HG03354 (cell line): ENCODE measurements around the gene ATAD5.
"Not testable (repeated sequence)": the region's sequence is repeated elsewhere in the genome, so short reads cannot be mapped to it uniquely, and the experiment has no call there.

ENCODE experiments used
- ATAC-seq: cut with Tn5 transposase; IDR thresholded peaks from one replicate; pipeline ENCODE4 v1.9.1; 2021; ENCODE audit warnings: mild to moderate bottlenecking; ENCODE audit not compliant: unreplicated experiment, poor library complexity, severe bottlenecking

Gene ATAD5

DNA sequence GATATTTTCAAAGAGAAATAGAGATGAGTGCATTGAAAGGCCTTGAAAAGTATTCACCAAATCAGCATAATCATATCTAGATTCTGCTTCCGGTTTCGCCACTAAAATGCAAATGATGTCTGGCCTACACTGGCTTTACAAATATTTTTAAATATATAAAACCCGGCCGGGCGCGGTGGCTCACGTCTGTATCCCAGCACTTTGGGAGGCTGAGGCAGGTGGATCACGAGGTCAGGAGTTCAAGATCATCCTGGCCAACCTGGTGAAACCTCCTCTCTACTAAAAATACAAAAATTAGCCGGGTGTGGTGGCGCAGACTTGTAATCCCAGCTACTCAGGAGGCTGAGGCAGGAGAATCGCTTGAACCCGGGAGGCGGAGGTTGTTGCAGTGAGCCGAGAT, 8.8 kb upstream of the ATAD5 start:
- ATAC-seq = not testable (repeated sequence)

- no peak for ATAC-seq
Observed at GRCh38 chr17:30823421-30823820, 8.3 kb upstream of the ATAD5 start.

- ATAC-seq = peak; percentile 6
Observed at GRCh38 chr17:30824002-30824355, 7.8 kb upstream of the ATAD5 start.

DNA sequence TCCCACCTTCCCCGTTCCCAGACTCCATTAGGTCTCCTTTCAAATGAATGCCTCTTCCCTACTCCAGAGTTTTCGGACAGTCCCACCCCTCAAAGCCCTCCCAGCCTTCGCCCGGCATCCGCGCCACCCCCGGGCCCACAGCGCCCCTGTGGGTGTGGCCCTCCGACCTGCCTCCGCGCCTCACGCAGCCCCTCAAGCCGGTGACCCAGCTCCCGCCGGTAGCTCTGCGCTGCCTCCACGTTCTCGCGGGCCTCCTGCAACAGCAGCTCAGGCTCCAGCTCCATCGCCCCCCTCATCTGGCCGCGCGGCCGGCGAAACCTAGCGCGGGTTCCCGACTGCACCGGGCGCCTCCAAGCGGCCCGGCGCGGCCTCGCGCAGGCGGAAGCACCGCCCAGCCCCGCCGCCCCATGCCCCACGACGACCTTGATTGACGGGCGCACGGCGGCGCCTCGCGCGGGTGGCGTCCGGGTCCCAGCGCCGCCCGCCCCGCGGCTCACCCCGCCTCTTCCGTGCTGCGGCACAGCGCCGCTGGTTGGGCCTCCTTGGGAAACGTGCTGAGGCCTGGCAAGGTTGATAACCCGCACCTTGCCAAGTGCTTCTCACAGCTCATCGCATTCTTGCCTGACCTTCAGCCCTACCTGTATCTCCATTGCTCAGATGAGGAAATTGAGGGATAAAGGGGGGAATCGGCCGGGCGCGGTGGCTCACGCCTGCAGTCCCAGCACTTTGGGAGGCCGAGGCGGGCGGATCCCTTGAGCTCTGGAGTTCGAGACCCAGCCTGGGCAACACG, 7.2 kb upstream of the ATAD5 start, which contains the start of gene CRLF3:
CRLF3 (minus strand) TSS at position 337 of the 790 bp plus-strand sequence; CDS start at position 296, 41 bp downstream.
- peak; percentile 83 for ATAC-seq

DNA sequence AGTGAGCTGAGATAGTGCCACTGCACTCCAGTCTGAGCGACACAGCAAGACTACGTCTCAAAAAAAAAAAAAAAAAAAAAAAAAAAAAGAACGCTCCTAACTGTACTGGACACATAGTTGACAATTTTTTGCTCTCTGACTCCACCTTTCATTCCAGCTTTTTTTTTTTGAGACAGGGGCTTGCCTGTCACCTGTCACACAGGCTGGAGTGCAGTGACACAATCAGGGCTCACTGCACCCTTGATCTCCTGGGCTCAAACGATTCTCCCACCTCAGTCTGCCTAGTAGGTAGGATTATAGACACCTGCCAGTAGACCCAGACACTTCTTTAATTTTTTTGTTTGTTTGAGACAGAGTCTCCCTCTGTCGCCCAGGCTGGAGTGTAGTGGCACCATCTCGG, 4.7 kb upstream of the ATAD5 start:
- no peak for ATAC-seq

DNA sequence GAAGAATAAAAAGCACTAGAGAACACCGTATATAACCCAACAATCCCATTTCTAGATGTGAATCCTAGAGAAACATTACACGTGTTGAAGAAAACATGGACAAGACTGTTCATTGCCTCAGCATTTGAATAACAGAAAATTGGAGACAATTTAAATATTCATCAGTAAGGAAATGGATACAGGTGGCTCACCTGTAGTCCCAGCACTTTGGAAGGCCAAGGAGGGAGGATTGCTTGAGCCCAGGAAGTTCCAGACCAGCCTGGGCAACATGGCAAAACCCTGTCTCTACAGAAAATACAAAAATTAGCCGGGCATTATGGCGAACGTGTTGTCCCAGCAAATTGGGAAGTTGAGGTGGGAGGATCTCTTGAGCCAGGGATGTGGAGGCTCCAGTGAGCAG, 2.7 kb upstream of the ATAD5 start:
- no peak for ATAC-seq

DNA sequence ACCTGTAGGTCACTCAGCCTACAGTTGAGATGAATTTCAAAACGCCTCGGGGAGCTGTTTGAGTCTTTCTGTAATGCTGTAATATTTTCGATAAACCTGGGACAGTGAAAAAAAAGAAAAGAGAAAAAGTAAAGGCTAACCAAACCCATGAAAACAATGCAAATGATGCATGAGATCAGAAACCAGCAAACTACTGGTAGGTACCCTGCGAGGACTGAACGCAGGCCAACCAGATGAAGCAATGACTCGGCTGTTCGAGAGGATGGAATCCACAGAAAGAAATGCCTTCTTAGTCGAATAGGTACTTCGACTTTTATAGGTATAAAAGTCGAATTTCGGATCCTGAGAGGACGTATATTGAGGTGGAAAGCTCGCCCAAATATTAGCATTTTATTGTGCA, 509 bp upstream of the ATAD5 start:
- no peak for ATAC-seq

- no peak for ATAC-seq
Observed at GRCh38 chr17:30832438-30833124, 815 bp downstream of the ATAD5 start.

DNA sequence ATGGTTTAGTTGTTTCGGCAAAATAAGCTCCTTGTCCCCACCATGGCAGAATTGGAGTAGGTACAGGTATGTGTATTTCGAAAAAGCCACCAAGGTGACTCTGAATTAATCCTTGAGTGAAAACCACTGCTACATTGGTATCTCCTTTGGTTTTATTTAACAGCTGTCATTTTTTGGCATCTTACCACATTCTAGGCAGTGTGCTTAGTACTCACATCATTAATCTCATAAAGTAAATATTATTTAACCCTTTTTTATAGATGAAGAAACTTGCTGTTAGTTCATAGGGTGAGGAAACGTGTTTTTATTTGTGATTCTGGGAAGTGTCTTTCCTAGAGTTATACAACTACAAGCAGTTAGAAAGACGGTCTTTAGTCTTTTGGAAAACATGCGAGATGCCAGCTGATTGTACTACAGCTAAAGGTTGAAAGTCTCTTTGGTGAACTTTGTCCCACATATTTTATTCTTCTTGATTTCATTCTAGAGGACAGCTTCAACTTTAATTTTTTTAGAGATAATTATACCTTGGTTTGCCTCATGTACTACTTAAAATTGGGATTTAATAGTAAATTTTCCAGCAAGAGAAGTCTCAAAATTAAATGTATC, 6.5 kb downstream of the ATAD5 start:
- no peak for ATAC-seq

DNA sequence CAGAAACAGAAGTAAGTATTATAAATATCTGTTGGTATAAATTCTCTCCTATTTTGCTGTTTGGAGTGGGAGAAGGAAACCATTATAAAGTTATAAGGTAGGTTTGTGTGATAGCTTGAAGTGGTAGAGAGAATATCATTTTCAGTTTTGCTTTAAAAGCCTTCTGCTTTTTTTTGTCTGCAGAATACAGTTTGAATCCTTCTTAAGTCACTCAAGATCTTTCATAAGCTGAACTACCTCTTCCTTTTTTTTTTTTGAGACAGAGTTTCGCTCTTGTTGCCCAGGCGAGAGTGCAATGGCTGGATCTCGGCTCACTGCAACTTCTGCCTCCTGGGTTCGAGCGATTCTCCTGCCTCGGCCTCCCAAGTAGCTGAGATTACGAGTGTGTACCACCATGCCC, 9.0 kb downstream of the ATAD5 start:
- no peak for ATAC-seq

GRCh38 chr17:30848021-30848420, 16.3 kb downstream of the ATAD5 start:
- ATAC-seq = no peak

- ATAC-seq = no peak
Observed at GRCh38 chr17:30854146-30854545, 22.4 kb downstream of the ATAD5 start.

DNA sequence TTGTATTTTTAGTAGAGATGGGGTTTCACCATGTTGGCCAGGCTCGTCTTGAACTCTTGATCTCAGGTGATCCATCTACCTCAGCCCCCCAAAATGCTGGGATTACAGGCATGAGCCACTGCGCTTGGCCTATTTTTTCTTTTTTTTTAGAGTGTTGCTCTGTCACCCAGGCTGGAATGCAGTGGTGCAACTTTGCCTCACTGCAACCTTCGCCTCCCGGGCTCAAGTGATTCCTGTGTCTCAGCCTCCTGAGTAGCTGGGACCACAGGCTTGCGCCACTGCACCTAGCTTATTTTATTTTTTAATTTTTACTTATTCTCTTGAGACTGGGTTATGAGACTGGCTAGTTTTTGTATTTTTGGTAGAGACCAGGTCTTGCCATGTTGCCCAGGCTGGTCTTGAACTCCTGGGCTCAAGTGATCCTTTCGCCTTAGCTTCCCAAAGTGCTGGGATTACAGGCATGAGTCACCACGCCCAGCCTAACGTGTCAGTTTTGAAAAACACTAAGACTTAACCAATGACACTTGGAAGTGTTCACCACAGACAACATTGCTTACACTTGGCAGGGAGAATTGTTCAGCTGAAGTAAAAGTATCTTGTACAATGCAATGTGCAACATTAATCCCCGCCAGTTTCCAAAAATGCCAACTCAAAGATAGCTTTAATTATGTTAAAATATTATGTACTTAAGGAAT, 26.9 kb downstream of the ATAD5 start:
- no peak for ATAC-seq

GRCh38 chr17:30864636-30865035, 32.9 kb downstream of the ATAD5 start:
- ATAC-seq = no peak

- ATAC-seq = no peak
Observed at GRCh38 chr17:30869005-30869404, 37.2 kb downstream of the ATAD5 start.

DNA sequence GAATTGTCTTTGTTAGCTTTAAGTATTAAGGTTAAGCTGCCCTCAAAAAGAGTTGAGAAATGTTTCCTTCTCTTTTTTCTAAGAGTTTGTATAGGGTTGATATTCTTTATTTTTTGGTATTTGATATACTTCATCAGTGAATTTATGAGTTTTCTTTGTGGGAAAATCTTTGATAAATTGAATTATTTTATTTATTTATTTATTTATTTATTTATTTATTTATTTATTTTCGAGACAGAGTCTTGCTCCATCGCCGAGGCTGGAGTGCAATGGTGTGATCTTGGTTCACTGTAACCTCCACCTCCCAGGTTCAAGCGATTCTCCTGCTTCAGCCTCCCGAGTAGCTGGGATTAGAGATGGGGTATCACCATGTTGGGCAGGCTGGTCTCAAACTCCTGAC, 54.4 kb downstream of the ATAD5 start:
- ATAC-seq = no peak

DNA sequence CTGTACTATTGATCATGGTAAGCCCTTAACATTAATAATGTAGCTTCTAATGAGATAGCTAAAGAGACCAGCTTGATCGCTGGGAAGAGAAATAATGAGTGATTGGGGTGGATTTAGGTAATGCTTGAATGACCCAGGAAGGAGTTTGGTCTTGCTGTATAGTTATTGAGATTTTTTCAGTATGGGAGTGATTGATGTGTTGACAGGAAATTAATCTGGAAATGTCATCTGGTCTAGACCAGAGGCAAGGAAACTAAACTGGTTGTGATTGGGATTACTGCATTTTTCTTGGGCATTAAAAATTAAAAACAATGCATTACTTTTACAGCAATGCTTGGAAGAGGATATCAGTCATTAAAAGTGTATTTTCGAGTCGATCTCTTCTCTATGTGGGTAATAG, 62.5 kb downstream of the ATAD5 start:
- ATAC-seq = no peak

GRCh38 chr17:30897311-30897710, 65.5 kb downstream of the ATAD5 start:
- ATAC-seq = no peak

DNA sequence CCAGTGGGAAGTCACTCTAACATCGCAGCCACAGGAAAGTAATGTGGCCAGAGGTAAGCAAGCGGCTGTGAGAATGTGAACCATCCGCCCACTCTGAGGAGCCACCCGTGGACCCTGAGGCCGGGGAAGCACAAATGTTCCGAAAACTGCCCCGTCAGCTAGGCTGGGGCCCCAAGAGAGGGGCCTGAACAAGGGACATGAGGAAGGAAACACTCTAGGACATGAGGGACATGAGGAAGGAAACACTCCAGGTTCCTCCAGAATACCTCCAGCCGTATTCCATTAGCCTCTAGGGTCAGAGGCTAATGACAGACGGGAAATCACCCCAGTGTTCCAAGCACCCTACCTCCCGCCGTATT, 74.0 kb downstream of the ATAD5 start:
- ATAC-seq = peak; percentile 28

DNA sequence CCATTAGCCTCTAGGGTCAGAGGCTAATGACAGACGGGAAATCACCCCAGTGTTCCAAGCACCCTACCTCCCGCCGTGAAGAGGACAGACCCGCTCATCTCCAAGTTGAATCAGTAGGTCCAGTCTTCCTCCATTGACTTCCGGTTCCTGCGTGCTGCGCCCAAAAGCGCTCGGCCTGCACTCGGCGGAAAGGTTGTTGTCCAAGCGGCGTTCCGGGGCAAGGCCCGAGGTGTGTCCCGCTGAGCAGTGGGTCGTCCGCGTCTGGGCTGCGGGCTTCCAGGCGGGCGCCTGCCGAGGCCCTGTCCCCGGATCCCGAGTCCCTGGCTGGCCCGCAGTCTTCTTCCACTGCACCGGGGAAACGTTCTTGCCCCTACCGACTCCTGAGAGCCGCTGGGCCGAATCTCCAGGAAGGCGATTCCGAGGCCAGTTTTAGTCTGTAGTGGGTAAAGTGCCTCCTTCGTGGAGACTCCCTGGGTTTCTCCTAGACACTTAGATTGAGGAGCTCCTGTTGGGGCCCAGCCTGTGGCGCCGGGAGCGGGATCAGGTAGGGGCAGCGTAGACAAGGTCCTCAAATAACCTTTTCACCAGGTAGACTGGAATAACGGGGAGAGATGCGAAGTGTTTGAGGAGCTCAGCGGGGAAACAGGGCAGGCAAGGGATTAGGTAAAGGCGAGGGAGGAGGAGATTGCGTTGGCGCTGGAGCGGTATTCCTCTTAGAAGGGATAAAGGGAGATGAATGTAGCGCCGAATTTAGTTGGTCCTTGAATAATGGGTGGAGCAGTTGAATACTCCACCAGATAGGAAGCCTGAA, 74.5 kb downstream of the ATAD5 start, which contains the start of gene TEFM:
TEFM (minus strand) TSS at position 138 of the 811 bp plus-strand sequence; CDS start at position 98, 40 bp downstream.
- ATAC-seq = peak; percentile 92
